Putamen (tissue), 1 donor: ENCODE results near the gene MALRD1.
"Not testable (repeated sequence)": the region's sequence is repeated elsewhere in the genome, so short reads cannot be mapped to it uniquely, and the experiment has no call there.

Source experiments
- DNase-seq: peaks from one replicate; pipeline ENCODE4 v3.0.0-alpha.2; 2016; ENCODE audit warnings: low spot score

Gene MALRD1

DNA sequence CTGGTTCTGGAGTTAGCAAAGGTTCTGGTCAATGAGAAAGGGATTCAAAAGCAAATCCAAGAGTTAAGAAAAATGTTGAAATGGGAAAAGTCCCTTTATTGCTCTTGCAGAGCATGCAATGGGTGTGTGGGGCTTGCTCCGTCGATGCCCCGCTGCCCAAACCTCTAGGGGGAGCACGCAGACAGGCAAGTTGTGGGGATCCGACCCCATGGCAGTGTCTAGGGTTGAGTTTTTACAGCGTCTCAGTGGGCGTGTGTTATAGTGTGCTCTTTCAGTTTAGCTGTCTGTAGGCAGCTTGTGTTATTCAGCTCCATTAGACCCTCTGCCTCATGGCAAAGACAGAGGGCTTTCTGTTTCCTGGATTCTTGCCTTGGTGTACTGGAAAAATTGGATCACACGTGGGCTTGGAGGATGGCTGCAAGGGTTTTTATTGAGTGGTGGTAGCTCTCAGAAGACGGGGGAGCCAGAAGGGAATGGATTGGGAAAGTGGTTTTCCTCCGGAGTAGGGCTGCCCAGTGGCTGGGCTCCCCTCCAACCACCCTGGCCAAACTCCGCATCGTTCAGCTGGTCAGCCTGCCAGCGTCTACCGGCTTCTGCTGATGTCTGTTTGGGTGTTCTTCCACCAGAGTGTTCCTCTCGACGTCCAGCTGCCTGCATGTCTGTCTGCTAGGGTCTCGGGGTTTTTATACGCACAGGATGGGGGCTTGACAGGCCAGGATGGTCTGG lies 665.4 kb downstream of the MALRD1 start:
- peak; percentile 27 for DNase-seq

DNA sequence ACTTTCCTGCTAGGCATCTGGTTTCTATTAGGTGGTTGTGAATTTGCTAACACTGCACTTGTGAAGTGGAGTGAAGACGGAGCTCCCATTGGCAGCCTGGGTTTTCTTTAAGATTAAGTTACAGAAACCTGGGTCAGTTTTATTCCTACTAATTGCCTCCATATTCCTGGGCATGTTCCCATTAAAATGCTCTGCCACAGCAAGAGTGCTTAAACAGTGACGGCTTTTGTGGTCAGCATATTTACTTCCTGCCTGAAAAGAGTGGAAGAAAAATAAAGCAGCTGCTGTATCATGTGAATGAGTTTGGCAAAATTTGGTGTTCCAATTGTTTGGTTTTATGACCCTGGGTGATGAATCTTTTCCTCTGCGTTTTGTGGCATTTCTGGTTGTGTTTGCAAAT lies 670.7 kb downstream of the MALRD1 start:
- DNase-seq: no peak

DNA sequence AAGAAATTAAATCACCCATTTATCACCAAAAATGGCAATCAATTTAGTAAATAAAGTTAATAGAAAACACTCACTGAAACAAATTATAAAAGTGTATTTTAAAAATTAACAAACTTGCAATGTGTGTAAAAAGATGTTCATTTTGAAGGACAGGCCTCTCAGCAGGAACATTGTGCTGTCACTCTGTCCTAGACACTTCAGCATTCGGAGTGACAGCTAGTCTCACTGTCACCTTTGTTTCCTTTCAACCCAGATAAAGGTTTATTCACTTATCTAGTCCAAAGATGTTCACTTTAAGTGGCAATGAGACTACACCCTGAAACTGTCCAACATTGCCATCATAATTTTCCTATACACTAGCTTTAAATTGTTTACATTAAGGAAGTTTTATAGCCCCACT lies 675.7 kb downstream of the MALRD1 start:
- DNase-seq: no peak

DNA sequence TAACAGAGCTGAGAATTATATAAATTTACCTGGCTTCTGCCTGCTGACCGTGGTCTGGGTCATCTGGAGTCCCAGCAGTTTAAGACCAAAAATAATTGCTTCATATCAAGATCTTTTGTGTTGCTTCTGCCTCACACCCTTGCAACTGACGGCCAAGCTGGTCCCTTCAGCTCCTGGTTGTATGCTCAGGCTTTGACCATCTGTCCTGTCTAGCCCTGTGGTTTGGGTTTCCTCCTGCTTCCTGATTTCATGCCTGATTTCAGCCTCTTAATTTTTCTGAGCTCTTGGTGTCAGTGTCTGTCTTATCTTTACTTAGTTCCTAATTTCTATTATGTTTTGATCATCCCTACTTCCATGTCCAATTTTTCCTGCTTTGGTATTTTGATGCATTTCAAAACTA lies 679.8 kb downstream of the MALRD1 start:
- DNase-seq: no peak

DNA sequence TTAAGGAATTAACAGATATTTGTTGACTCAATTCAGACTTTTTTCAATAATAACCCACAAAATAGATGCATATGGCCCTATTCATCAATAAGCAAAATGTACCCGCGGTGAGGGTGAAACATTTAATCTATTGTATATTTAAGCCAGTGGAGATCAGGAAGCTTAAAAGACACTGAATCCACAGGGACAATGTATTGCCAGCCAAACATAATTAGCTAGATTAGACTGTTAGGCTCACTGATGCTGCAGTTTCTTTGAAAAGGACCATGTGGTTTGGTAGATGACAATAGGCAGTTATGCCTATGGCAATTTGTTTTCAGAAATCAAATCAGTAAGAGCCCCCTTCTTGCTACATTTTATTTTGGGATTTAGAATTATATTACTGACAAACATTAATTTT lies 680.4 kb downstream of the MALRD1 start:
- DNase-seq: no peak

DNA sequence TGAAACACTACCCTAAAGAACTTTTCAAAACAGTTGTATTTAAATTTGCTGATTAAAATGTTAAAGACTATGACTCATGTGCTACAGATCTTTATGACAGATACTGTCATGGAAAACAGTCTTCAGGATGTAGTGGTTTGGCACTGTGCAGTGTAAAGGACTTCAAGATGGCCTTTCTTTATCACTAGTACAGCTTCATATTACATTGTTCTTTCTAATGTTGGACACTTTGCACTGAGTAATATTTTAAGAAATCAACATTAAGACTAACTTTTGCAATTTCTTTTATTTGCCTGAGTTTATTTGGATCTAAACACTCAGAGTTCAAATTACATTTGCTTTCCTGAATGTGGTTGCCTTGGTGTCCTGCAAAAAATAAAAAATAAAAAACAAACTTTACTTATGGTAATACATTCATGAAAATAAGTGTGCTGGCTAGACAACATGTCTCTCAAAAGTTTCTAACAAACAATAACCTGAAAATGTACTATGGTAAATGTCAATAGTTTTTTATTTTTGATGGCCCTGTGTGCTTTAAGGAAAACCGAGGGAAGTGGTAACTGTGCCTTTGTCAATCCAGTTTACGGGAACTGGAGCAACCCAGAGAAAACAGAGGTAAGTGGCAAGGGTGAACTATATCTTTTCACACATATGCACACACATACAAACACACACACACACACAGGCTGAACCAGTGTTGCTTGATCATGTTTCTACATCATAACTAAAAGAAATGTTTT lies 681.7 kb downstream of the MALRD1 start:
- no peak for DNase-seq

DNA sequence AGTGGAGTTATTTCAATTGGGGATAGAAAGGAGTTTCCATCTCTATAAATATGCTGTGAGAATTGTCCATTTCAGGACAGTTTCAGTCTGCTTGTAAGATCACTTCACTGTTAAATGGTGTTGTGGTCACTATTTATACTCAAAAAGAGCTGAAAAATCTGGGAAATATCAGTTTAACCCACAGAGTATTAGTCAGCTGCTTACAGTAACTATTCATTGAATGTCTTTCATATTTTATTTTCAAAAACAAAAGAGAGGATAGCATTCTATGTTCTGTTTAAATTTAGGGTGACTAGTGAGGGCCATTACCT lies 682.3 kb downstream of the MALRD1 start:
- DNase-seq: no peak

DNA sequence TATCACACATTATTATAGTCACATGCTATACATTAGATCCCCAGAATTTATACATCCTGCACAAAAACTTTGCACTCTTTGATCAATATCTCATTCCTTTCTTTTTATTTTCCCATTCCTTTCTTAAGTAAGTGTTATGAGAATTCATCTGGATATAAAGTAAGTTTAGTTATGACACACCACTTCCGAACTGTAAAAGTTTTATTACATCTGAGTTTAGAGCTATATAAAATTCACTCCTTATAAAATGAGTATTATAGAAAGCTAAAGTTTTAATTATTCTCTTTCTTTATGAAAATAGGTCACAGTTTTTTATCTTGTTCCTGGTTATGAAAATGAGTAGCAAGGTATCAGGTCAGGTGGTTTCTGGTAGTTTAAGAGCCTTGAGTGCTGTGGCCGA lies 683.0 kb downstream of the MALRD1 start:
- DNase-seq: no peak

DNA sequence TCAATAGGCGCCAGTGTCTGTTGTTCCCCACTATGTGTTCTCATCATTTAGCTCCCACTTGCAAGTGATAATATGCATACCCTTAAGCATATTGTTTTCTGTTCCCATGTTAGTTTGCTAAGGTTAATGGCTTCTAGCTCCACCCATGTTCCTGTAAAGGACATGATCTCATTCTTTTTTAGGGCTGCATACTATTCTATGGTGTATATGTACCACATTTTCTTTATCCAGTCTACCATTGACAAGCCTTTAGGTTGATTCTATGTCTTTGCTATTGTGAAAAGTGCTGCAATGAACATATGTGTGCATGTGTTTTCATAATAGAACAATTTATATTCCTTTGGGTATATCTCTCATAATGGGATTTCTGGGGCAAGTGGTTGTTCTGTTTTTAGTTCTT lies 689.8 kb downstream of the MALRD1 start:
- DNase-seq: no peak

DNA sequence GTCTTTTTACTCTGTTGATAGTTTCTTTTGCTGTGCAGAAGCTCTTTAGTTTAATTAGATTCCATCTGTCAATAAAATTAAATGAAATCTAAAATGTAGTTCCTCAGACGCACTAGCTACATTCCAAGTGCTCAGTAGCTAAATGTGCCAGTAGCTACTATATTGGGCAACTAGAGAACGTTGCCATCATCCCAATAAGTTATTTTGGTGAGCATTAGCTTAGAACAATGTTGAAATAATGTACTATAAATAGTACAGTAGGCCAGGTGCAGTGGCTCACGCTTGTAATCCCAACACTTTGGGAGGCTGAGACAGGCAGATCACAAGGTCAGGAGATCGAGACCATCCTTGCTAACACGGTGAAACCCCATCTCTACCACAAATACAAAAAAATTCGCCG lies 690.6 kb downstream of the MALRD1 start:
- DNase-seq: not testable (repeated sequence)

DNA sequence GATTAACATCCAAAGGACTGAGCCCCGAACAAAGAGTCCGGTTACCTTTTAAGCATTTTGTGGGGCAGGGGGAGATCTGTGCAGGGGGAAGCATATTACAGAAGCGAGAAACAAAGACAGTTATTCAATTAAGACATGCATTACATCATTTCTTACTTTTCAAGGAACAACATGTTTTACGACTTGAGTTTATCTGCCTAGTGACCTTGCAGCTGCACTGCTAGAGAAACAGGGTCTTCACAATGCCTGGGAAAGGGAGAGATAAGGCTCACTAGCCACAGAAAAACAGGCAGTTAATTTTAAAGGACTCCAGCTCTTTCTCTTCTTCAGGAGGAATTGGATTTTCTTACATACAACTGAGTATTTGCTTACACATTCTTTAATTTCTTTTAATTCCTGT lies 693.5 kb downstream of the MALRD1 start:
- DNase-seq: not testable (repeated sequence)

DNA sequence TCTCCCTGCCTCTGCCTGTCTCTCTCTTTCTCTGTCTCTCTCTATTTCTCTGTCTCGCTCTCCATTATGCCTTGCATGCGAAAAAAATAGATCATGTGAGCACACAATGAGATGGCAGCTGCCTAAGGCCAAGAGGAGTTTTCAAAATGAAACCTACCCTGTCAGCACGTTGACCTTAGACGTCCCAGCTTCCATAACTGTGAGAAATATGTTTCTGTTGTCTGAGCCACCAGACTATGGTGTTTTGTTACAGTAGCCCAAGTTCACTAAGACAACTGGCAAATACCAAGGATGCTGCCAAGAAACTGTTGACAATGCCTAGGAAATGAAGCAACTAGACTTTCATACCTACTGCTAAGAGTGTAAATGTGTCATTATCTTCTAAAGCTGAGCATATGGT lies 697.1 kb downstream of the MALRD1 start:
- no peak for DNase-seq

DNA sequence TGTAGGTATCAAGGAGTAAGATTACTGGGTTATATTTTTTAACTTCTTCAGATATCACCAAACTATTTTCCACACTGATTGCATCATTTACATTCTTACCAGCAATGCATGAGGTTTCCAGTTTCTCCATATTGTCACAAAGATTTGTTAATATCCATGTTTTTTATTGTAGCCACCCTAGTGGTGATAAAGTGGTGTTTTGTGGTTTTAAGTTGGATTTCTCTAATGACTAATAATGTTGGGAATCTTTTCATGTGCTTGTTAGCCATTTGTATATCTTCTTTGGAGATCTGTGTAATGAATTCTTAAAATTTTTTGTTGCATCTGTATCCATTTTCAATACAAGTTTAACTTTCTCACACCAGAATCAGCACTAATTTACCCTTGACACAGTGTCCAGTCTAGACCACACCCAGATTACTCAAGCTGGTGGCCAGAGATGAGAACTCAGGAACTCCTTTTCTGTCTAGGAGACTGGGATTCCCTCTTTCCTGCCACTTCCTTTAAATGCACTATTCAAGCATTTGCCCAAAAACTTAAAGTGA lies 700.7 kb downstream of the MALRD1 start:
- no peak for DNase-seq

DNA sequence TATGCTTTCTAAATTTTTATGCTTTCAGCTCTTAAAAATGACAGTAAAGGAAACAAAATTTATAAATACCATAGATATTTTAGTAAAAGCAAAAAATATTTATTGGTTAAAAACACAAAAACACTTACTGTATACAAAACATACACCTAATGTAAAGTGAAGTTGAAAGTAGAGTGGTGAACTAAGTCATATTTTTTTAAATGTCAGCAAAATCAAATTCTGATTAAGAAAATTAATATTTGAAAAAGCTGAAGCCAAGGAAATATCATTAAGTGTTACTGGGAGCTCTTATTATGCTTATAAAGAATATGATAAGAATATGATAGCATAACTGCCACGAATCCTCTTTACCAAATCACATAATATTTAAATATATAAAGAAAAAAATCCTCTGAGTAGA lies 702.4 kb downstream of the MALRD1 start:
- DNase-seq: no peak

DNA sequence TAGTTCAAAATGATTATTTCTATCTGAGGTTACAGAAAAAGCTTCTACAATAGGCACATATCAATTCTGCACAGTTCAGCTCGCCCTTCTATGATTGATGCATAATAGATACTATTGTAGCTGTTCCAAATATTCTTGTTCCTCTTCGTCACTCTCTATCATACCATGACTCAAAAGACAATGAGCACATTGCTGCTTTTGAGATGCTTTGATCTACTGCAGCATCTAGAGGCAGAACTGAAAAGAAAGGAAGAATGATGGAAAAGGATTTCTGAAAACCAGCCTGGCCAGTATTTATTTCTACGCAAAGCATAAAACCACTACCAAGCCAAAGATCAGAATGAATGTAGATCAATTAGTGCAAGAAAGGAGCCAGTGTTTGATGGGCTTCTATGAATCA lies 708.3 kb downstream of the MALRD1 start:
- DNase-seq: peak; percentile 57

DNA sequence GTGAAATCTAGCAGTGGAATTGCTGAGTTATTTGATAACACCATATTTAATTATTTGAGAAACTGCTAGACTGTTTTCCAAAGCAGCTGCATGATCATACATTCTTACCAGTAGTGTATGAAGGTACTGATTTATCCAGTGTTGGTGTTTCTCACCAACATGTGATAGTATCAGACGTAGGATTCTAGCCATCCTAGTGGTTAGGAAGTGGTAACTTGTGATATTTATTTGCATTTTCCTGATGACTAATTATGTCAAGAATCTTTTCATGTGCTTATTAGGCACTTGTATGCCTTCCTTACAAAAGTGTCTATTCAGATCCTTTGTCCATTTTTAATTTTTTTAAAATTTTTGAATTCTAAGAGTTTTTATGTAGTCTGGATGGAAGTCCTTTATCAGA lies 713.4 kb downstream of the MALRD1 start:
- DNase-seq: no peak

DNA sequence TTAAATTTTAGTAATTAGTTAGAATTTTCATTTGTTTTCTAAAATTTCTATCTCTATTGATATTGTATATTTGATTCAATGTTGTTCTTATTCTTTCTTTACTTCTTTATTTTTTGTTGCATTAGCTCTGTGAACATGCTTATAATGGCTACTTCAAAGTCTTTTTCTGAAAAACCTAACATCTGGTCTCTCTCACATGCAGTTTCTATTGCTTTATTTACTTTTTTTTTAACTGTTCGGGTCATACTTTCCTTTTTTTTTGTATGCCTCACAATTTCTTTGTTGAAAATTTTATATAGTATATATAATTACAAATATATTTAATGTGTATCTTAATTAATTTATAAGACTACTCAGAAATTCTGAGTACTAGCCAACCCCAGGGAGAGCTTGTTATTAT lies 715.5 kb downstream of the MALRD1 start:
- no peak for DNase-seq

DNA sequence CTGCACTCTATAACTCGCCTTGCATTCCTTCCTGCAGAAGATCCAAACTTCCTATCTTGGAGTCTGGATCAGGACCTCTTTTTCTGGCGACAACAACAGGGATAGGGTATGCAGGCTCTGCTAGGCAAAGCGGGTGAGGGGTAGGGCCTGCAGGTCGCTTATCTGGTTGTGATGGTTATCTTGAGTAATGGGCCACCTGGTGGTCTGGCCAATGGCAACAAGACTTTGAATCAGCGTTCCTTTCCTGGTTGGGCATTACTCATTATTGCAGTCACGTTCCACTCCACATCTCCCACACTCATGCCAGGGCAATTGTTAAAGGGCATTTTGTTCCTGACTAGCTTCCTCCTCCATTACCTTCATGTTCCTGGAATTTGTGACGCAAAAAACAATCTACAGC lies 719.3 kb downstream of the MALRD1 start:
- DNase-seq: no peak

DNA sequence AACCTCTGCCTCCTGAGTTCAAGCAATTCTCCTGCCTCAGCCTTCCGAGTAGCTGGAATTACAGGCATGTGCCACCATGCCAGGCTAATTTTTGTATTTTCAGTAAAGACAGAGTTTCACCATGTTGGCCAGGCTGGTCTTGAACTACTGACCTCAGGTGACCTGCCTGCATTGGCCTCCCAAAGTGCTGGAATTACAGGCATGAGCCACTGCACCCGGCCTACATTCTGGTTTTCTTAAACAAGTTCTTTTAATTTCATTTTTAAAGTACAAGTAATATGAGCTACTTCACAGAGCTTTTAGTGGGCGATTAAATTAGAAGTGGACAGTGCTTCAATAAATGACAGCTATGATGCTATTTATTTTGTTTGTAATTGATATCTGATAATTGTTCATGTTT lies 721.2 kb downstream of the MALRD1 start:
- not testable (repeated sequence) for DNase-seq

DNA sequence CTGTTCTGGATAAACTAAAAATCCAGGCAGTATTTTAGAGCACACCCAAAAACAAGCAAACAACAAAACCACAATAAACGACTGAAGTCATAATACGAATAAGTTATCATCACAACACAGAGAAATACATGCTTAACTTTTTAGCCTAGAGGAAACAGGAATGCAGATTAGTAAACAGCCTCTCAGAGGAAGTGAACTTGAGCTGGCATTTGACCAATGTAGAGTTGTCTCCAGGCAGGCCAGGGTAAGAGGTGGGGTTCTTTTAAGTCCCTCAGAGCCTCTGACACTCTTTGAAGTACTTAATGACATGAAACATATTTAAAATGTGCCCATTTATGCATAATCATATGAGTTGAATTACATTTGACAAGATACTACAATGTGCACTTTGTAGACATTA lies 724.4 kb downstream of the MALRD1 start:
- DNase-seq: no peak

DNA sequence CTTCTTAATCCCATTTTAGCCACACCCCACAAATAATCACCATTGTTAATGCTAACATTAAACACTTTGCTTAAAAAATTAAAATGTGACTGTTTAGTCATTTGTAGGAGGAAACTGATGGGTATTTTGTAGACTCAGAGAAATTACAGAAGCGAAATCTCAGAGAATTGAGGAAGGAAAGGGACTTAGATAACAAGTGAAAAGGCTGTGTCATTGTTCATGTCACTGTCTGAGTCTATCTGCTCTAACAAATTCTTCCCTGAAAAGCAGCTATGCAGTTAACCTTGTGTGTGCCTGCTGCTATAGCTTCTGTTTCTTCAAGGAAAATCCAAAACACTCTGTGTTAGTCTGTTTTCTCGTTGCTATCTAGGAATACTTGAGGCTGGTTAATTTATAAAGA lies 726.7 kb downstream of the MALRD1 start:
- peak; percentile 7 for DNase-seq

DNA sequence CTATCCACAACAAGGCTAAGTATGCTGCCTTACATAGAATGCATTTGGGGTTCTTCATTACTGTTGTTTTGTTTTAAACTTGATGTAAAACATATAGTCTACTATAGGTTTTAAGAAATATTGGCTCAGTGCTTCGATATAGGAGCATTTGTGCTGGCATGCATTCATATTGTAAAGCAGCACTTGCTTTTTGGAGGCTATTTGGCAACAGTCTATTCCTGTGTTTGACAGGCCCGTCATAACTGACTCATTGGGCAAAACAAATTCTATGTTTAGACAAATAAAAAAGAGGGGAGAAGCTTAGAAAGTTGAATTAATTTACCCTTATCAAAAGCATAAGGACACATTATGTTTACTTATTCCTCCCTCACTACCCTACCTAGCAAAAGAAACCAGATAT lies 729.2 kb downstream of the MALRD1 start:
- no peak for DNase-seq

DNA sequence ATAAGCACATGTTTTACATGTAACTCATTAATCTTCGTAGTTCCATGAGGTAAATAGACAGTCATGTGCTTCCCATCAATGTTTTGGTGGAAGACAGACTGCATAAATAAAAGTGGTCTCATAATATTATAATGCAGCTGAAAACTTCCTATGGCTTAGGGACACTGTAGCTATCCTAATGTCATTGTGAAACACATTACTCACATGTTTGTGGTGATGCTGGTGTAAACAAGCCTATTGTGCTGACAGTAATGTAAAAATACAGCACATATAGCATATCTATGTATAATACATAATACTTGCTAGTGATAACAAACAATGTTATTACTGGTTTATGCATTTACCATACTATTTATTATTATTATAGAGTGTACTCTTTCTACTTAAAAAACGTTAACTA lies 730.4 kb downstream of the MALRD1 start:
- DNase-seq: no peak
